ENCODE results near the gene COL27A1.

- TF ChIP-seq, protein P1, sequence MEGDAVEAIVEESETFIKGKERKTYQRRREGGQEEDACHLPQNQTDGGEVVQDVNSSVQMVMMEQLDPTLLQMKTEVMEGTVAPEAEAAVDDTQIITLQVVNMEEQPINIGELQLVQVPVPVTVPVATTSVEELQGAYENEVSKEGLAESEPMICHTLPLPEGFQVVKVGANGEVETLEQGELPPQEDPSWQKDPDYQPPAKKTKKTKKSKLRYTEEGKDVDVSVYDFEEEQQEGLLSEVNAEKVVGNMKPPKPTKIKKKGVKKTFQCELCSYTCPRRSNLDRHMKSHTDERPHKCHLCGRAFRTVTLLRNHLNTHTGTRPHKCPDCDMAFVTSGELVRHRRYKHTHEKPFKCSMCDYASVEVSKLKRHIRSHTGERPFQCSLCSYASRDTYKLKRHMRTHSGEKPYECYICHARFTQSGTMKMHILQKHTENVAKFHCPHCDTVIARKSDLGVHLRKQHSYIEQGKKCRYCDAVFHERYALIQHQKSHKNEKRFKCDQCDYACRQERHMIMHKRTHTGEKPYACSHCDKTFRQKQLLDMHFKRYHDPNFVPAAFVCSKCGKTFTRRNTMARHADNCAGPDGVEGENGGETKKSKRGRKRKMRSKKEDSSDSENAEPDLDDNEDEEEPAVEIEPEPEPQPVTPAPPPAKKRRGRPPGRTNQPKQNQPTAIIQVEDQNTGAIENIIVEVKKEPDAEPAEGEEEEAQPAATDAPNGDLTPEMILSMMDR (tag by site-specific recombination; IDR thresholded peaks at IDR 0.05), result no peak
- TF ChIP-seq ZEB2 (tag by site-specific recombination; IDR thresholded peaks at IDR 0.05) (no peak), ZBTB8A (tag by site-specific recombination; IDR thresholded peaks at IDR 0.05) (no peak), YY1 (tag by site-specific recombination; IDR thresholded peaks at IDR 0.05) (no peak), REPIN1 (tag by site-specific recombination; IDR thresholded peaks at IDR 0.05; ENCODE audit: low read depth) (no peak)
Observed at GRCh38 chr9:114122136-114123027, 33.0 kb upstream of the COL27A1 start.

Data from HEK293 (cell line).